IMR-90 (cell line): Measurements from ENCODE around the gene GALNT7. TPM values are rescaled to one million over a fixed set of nuclear protein-coding genes. Genes with fewer than 3 reads are reported as not detected.

Experiments used
- ATAC-seq: fragments of 200-7000 bp; cut with Tn5 transposase; 2 replicates; pipeline ENCODE4 v1.9.1; 2020; ENCODE audit warnings: low read depth, mild to moderate bottlenecking, moderate library complexity
- BruUV-seq: library from RNA; stranded (reverse); fragments of 400-500 nt; replicated peaks from 2 replicates; lab custom pipeline; 2021; lab: Mats Ljungman, UMichigan
- CTCF ChIA-PET: fragments of 300-600 bp; formaldehyde crosslinking; extraction: SDS; loops from one replicate; lab custom pipeline; 2021; ENCODE audit warnings: antibody characterized with exemption; lab: Yijun Ruan, JAX
- POLR2A ChIA-PET: fragments of 300-600 bp; sonication (Branson Sonifier 250); formaldehyde crosslinking; loops from one replicate; lab custom pipeline; 2022; ENCODE audit warnings: antibody characterized with exemption; ENCODE audit not compliant: unreplicated experiment; lab: Charles Lee
- DNase-seq: peaks from one replicate; pipeline ENCODE4 v3.0.0; 2013
- H2AFZ ChIP-seq: replicated peaks from 2 replicates; pipeline ENCODE3; 2013; ENCODE audit warnings: low read length, mild to moderate bottlenecking; ENCODE audit not compliant: poor library complexity
- H2AK5ac ChIP-seq: 2 replicates; pipeline ENCODE4 v1.6.1; 2013; ENCODE audit warnings: low read depth, low read length, inconsistent platforms
- H2AK9ac ChIP-seq: replicated peaks from 2 replicates; pipeline ENCODE3; 2013; ENCODE audit warnings: mild to moderate bottlenecking, low read depth, low read length, moderate library complexity; ENCODE audit not compliant: poor library complexity
- H2BK120ac ChIP-seq: 2 replicates; pipeline ENCODE4 v1.6.1; 2013; ENCODE audit warnings: low read depth, low read length, inconsistent platforms
- H2BK15ac ChIP-seq: 3 replicates; pipeline ENCODE4 v1.6.1; 2013; ENCODE audit warnings: low read depth, low read length, inconsistent platforms
- H2BK20ac ChIP-seq: 2 replicates; pipeline ENCODE4 v1.6.1; 2013; ENCODE audit warnings: low read depth, mild to moderate bottlenecking, inconsistent platforms, low read length, moderate library complexity
- H2BK5ac ChIP-seq: 2 replicates; pipeline ENCODE4 v1.6.1; 2013; ENCODE audit warnings: mild to moderate bottlenecking, low read depth, low read length, inconsistent platforms; ENCODE audit not compliant: poor library complexity, severe bottlenecking
- H3K14ac ChIP-seq: replicated peaks from 2 replicates; pipeline ENCODE4 v1.6.1; 2013; ENCODE audit warnings: low read depth, low read length, inconsistent platforms
- H3K18ac ChIP-seq: 2 replicates; pipeline ENCODE4 v1.6.1; 2013; ENCODE audit warnings: low read depth, low read length, control low read depth
- H3K23ac ChIP-seq: 2 replicates; pipeline ENCODE4 v1.6.1; 2013; ENCODE audit warnings: low read depth, low read length, inconsistent platforms
- H3K27ac ChIP-seq: 2 replicates; pipeline ENCODE4 v1.5.1; 2013; ENCODE audit warnings: mild to moderate bottlenecking, control low read depth, low read length; ENCODE audit not compliant: insufficient read depth
- H3K27me3 ChIP-seq: 2 replicates; pipeline ENCODE4 v1.6.1; 2013; ENCODE audit warnings: low read length; ENCODE audit not compliant: control insufficient read depth, insufficient read depth
- H3K36me3 ChIP-seq: 2 replicates; pipeline ENCODE4 v1.6.1; 2013; ENCODE audit warnings: low read length, mixed read lengths; ENCODE audit not compliant: control insufficient read depth, insufficient read depth
- H3K4ac ChIP-seq: 2 replicates; pipeline ENCODE4 v1.6.1; 2013; ENCODE audit warnings: low read depth, low read length, inconsistent platforms
- H3K4me1 ChIP-seq: 2 replicates; pipeline ENCODE4 v1.6.1; 2013; ENCODE audit warnings: low read length, mixed read lengths; ENCODE audit not compliant: control insufficient read depth, insufficient read depth
- H3K4me2 ChIP-seq: 2 replicates; pipeline ENCODE4 v1.6.1; 2013; ENCODE audit warnings: low read depth, mild to moderate bottlenecking, control low read depth, low read length, moderate library complexity
- H3K4me3 ChIP-seq: 2 replicates; pipeline ENCODE4 v1.5.1; 2013; ENCODE audit warnings: low read depth, mild to moderate bottlenecking, control low read depth, low read length, moderate library complexity; ENCODE audit not compliant: insufficient read depth
- H3K56ac ChIP-seq: 2 replicates; pipeline ENCODE4 v1.6.1; 2013; ENCODE audit warnings: low read length, inconsistent platforms; ENCODE audit not compliant: insufficient read depth; ENCODE audit errors: extremely low read depth
- H3K79me1 ChIP-seq, 2 experiments: 2 replicates each; pipeline ENCODE4 v1.6.1; 2013; ENCODE audit warnings: low read length in 2 of 2, inconsistent platforms in 1 of 2, low read depth in 1 of 2
- H3K9ac ChIP-seq: 2 replicates; pipeline ENCODE4 v1.6.1; 2013; ENCODE audit warnings: low read depth, low read length, control low read depth
- H3K9me1 ChIP-seq: 2 replicates; pipeline ENCODE4 v1.6.1; 2013; ENCODE audit warnings: low read length, inconsistent platforms; ENCODE audit not compliant: insufficient read depth
- H3K9me3 ChIP-seq: 2 replicates; pipeline ENCODE4 v1.6.1; 2013; ENCODE audit warnings: low read length; ENCODE audit not compliant: control insufficient read depth, insufficient read depth
- H4K20me1 ChIP-seq: 2 replicates; pipeline ENCODE4 v1.6.1; 2013; ENCODE audit warnings: low read length, inconsistent platforms; ENCODE audit not compliant: insufficient read depth
- H4K5ac ChIP-seq: 2 replicates; pipeline ENCODE4 v1.6.1; 2013; ENCODE audit warnings: mild to moderate bottlenecking, low read depth, low read length, control low read depth
- H4K8ac ChIP-seq, 2 experiments: 2 replicates each; pipeline ENCODE4 v1.6.1; 2013; ENCODE audit warnings: low read depth in 2 of 2, low read length in 2 of 2, control low read depth in 1 of 2, inconsistent platforms in 1 of 2
- H4K91ac ChIP-seq: 2 replicates; pipeline ENCODE4 v1.6.1; 2013; ENCODE audit warnings: low read depth, low read length, inconsistent platforms; ENCODE audit not compliant: insufficient read depth
- BHLHE40 ChIP-seq: fragments of 150-350 bp; IDR thresholded peaks from 2 replicates; pipeline ENCODE4 v1.6.1; 2016; ENCODE audit warnings: mild to moderate bottlenecking, low read depth, low read length
- CHD1 ChIP-seq: IDR thresholded peaks from 2 replicates; pipeline ENCODE4 v1.6.1; 2012; ENCODE audit warnings: low read depth, low read length, improper control_type of control experiment
- FOS ChIP-seq: fragments of 150-350 bp; IDR thresholded peaks from 2 replicates; pipeline ENCODE4 v1.6.1; 2016; ENCODE audit warnings: low read depth, low read length
- MAFK ChIP-seq: IDR thresholded peaks from 2 replicates; pipeline ENCODE4 v1.6.1; 2012; ENCODE audit warnings: low read depth, low read length, improper control_type of control experiment
- MXI1 ChIP-seq: IDR thresholded peaks from 2 replicates; pipeline ENCODE4 v1.6.1; 2012; ENCODE audit warnings: low read depth, mild to moderate bottlenecking, low read length, moderate library complexity, borderline replicate concordance
- NFE2L2 ChIP-seq: fragments of 150-350 bp; IDR thresholded peaks from 2 replicates; pipeline ENCODE4 v1.6.1; 2016; ENCODE audit warnings: low read depth, mild to moderate bottlenecking, low read length
- POLR2A ChIP-seq: IDR thresholded peaks from 2 replicates; pipeline ENCODE4 v1.6.1; 2012; ENCODE audit warnings: mild to moderate bottlenecking, low read depth, low read length
- RCOR1 ChIP-seq: IDR thresholded peaks from 2 replicates; pipeline ENCODE4 v1.6.1; 2012; ENCODE audit warnings: mild to moderate bottlenecking, low read length, improper control_type of control experiment; ENCODE audit not compliant: insufficient replicate concordance
- RFX5 ChIP-seq: IDR thresholded peaks from 2 replicates; pipeline ENCODE4 v1.8.0; 2012; ENCODE audit warnings: low read depth, mild to moderate bottlenecking, low read length, moderate library complexity
- SMC3 ChIP-seq: fragments of 150-350 bp; IDR thresholded peaks from 2 replicates; pipeline ENCODE4 v1.6.1; 2016; ENCODE audit warnings: low read depth, mild to moderate bottlenecking, antibody characterized with exemption, low read length, moderate library complexity
- WGBS, 2 experiments: methylation state at CpG; one replicate each; pipeline versions ENCODE4 v1.1.5 to v1.1.7; 2013; ENCODE audit warnings: missing lambda C conversion rate in 2 of 2; ENCODE audit not compliant: insufficient read length in 1 of 2; ENCODE audit errors: extremely low coverage in 2 of 2; 5-methylcytosine and 5-hydroxymethylcytosine counted together
- dilution Hi-C: fragments of 300-500 bp; cut with HindIII; formaldehyde crosslinking; loops from one replicate; pipeline ENCODE4 v1.14.3; 2018; ENCODE audit warnings: low sequenced_read_pairs; ENCODE audit not compliant: unreplicated experiment
- in situ Hi-C: fragments of 300-500 bp; cut with MboI; formaldehyde crosslinking; loops from 3 replicates; pipeline ENCODE4 v1.14.3; 2019; ENCODE audit warnings: low sequenced_read_pairs, inconsistent platforms, mixed read lengths
- intact Hi-C: fragments of 100-400 bp; cut with micrococcal nuclease; formaldehyde crosslinking; loops from 2 replicates; pipeline ENCODE4 v1.10.0; 2022
- polyA plus RNA-seq, 3 experiments: library from polyadenylated mRNA; depleted of rRNA; stranded (reverse); fragments of >200 nt; gene quantifications; 2 replicates each; pipeline ENCODE4 v1.2.3, GENCODE V29; 2012; ENCODE audit warnings: low replicate concordance in 1 of 3
- total RNA-seq: library from RNA; depleted of rRNA; stranded (reverse); fragments of >200 nt; gene quantifications from 2 replicates; pipeline ENCODE4 v1.2.3, GENCODE V29; 2012
- TF ChIP-seq, protein P1 (sequence below): fragments of 150-350 bp; IDR thresholded peaks from 2 replicates; pipeline ENCODE4 v1.6.1; 2016; ENCODE audit warnings: low read depth, mild to moderate bottlenecking, low read length, moderate library complexity, borderline replicate concordance
- TF ChIP-seq, protein P2 (sequence below): fragments of 150-350 bp; IDR thresholded peaks from 2 replicates; pipeline ENCODE4 v1.6.1; 2017; ENCODE audit warnings: mild to moderate bottlenecking, antibody characterized with exemption, low read length, low read depth
- TF ChIP-seq, protein P3 (sequence below): conservative IDR thresholded peaks from 2 replicates; pipeline ENCODE4 v1.5.1; 2012; ENCODE audit warnings: mild to moderate bottlenecking, low read depth, low read length, improper control_type of control experiment

Gene GALNT7
- total and polyA plus RNA-seq, 2 of the 4 experiments (the other 2 are of a cell fraction) = 19.1 to 31.2 TPM

DNA sequence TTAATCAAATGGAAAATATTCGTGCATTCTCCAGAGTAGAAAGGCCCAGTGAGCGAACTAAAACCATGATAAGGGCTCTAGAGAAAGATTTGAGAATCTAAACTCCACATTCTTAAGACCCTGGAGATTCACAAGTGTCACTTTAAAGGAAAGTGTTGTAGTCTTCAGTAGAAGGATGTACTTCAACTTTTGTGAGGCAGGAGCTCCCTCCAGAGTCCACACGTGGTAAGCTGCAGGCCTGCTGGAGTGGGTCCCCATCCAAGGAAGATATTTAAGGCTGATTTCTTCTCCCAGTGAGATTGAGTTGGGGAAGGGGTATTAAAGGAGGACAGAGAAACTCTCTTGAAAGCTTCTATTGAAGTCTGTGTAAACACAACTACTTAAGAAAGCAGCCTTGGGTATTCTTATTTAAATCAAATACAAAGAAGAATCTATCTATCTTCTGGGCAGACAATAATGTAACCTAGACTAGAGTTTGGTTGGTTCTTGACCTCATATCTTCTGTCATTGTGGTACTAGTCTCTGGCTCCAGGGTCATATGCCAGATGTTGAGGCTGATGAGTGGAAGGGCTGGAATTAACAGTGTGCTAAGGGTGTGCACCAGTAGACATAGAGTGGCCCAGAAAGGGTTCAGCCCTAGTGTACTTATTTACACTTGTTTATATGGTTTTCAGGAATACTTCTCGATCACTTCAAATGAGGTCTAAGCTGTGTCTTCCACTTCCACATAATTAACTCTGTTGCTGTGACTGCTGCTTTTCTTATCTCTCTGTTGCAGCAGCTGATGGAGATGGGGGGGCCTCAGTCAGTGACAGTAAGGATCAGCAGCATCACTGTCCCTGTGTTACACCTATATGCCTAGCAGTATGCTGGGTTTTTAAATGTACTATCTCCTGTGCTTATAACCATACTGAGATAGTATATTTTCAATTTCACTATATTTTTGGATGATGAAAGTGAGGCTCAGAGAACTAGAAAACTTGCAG lies 89.4 kb downstream of the GALNT7 start:
- Histone ChIP-seq H3K18ac (no peak overlapping the region), H2BK20ac (no peak overlapping the region), H3K36me3 (no peaks in the 10 kb centered on the region), H4K8ac (no peak overlapping the region), H2BK120ac (no peak overlapping the region), H3K9ac (no peak overlapping the region), H3K23ac (no peak overlapping the region), H2BK15ac (no peak overlapping the region), H3K27me3 (peaks cover 2% of the 10 kb centered on the region), H3K4me2 (no peak overlapping the region), H3K9me1 (no peaks in the 10 kb centered on the region), H2AK9ac (no peak overlapping the region), H3K56ac (no peak overlapping the region), H2AK5ac (no peak overlapping the region), H3K9me3 (peaks cover under 1% of the 10 kb centered on the region; the same call in 1 of the 2 replicates), H2BK5ac (no peak overlapping the region), H3K4ac (no peak overlapping the region), H3K79me1 (peaks cover 0 to 5% of the 10 kb centered on the region in 2 experiments; a peak in 2 of 4 replicates), H3K4me1 (no peaks in the 10 kb centered on the region), H3K14ac (no peak overlapping the region), H4K20me1 (0 out of 2 replicates have a peak, but pooled peaks cover 3% of the 10 kb centered on the region), H3K27ac (no peak overlapping the region), H2AFZ (no peak overlapping the region), H4K5ac (no peak overlapping the region), H3K4me3 (no peak overlapping the region), H4K91ac (no peak overlapping the region)
- DNase-seq = peak; percentile 74
- CTCF ChIA-PET = interaction anchor here (0.5 to 2.1 kb wide), 13 partner anchors 15 to 245 kb away, joined by 3 to 26 read pairs (median 3); no protein-coding TSS in a partner anchor
- ATAC-seq = peak; percentile 98
- no TSS peak for BruUV-seq
- intact Hi-C loops (loop anchor here (1.0 to 10.0 kb wide), 5 partner anchors 43 to 426 kb away; no protein-coding TSS in a partner anchor), in situ Hi-C loops (loop anchor here (5.0 kb wide), 1 partner anchor 236 kb away; no protein-coding TSS in a partner anchor), dilution Hi-C loops (loop anchor here (25.0 kb wide), 1 partner anchor 246 kb away; no protein-coding TSS in a partner anchor)
- WGBS, 2 experiments = no CpG with 5 or more reads among the region's 4 CpGs
- POLR2A ChIA-PET = no interaction called here
- TF ChIP-seq CHD1 (no peak), MAFK (no peak), MXI1 (no peak), RFX5 (no peak), FOS (no peak), RCOR1 (no peak), POLR2A (no peak; the same call in 1 of the 2 replicates), NFE2L2 (no peak), SMC3 (peak; percentile 91), BHLHE40 (no peak)
- TF ChIP-seq, protein P1, sequence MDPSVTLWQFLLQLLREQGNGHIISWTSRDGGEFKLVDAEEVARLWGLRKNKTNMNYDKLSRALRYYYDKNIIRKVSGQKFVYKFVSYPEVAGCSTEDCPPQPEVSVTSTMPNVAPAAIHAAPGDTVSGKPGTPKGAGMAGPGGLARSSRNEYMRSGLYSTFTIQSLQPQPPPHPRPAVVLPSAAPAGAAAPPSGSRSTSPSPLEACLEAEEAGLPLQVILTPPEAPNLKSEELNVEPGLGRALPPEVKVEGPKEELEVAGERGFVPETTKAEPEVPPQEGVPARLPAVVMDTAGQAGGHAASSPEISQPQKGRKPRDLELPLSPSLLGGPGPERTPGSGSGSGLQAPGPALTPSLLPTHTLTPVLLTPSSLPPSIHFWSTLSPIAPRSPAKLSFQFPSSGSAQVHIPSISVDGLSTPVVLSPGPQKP = no peak
- TF ChIP-seq, protein P2, sequence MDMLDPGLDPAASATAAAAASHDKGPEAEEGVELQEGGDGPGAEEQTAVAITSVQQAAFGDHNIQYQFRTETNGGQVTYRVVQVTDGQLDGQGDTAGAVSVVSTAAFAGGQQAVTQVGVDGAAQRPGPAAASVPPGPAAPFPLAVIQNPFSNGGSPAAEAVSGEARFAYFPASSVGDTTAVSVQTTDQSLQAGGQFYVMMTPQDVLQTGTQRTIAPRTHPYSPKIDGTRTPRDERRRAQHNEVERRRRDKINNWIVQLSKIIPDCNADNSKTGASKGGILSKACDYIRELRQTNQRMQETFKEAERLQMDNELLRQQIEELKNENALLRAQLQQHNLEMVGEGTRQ = no peak
- TF ChIP-seq, protein P3, sequence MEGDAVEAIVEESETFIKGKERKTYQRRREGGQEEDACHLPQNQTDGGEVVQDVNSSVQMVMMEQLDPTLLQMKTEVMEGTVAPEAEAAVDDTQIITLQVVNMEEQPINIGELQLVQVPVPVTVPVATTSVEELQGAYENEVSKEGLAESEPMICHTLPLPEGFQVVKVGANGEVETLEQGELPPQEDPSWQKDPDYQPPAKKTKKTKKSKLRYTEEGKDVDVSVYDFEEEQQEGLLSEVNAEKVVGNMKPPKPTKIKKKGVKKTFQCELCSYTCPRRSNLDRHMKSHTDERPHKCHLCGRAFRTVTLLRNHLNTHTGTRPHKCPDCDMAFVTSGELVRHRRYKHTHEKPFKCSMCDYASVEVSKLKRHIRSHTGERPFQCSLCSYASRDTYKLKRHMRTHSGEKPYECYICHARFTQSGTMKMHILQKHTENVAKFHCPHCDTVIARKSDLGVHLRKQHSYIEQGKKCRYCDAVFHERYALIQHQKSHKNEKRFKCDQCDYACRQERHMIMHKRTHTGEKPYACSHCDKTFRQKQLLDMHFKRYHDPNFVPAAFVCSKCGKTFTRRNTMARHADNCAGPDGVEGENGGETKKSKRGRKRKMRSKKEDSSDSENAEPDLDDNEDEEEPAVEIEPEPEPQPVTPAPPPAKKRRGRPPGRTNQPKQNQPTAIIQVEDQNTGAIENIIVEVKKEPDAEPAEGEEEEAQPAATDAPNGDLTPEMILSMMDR = peak; percentile 88
